GM23248 (cell line): ENCODE results near the gene APC2. TPM values are rescaled to one million over a fixed set of nuclear protein-coding genes. Genes with fewer than 3 reads are reported as not detected.

Experiments
- DNase-seq: peaks from one replicate; pipeline ENCODE4 v3.0.0-alpha.2; 2015
- H2AFZ ChIP-seq: fragments of 200-600 bp; sonication (generic); 2 replicates; pipeline ENCODE4 v1.6.1; 2016; ENCODE audit warnings: antibody characterized with exemption
- H3F3A ChIP-seq: fragments of 200-600 bp; sonication (generic); 2 replicates; pipeline ENCODE4 v1.6.1; 2016; ENCODE audit warnings: mild to moderate bottlenecking, antibody characterized with exemption, mixed run types; ENCODE audit not compliant: insufficient read depth
- H3K27ac ChIP-seq: fragments of 200-600 bp; sonication (generic); 2 replicates; pipeline ENCODE4 v1.5.1; 2016; ENCODE audit warnings: mild to moderate bottlenecking
- H3K27me3 ChIP-seq: fragments of 200-600 bp; sonication (generic); replicated peaks from 2 replicates; pipeline ENCODE4 v1.6.1; 2016; ENCODE audit warnings: mild to moderate bottlenecking; ENCODE audit not compliant: insufficient read depth
- H3K36me3 ChIP-seq: fragments of 200-600 bp; sonication (generic); 2 replicates; pipeline ENCODE4 v1.6.1; 2016; ENCODE audit warnings: low read depth, mild to moderate bottlenecking
- H3K4me1 ChIP-seq: fragments of 200-600 bp; sonication (generic); 2 replicates; pipeline ENCODE4 v1.6.1; 2016; ENCODE audit warnings: mild to moderate bottlenecking; ENCODE audit not compliant: insufficient read depth
- H3K4me2 ChIP-seq: fragments of 200-600 bp; sonication (generic); one replicate; pipeline ENCODE4 v1.6.1; 2016; ENCODE audit warnings: mild to moderate bottlenecking; ENCODE audit not compliant: unreplicated experiment
- H3K4me3 ChIP-seq: fragments of 200-600 bp; sonication (generic); 2 replicates; pipeline ENCODE4 v1.5.1; 2016; ENCODE audit warnings: mild to moderate bottlenecking
- H3K79me2 ChIP-seq: fragments of 200-600 bp; sonication (generic); 2 replicates; pipeline ENCODE4 v1.6.1; 2016; ENCODE audit warnings: mild to moderate bottlenecking; ENCODE audit not compliant: insufficient read depth
- H3K9ac ChIP-seq: fragments of 200-600 bp; sonication (generic); 2 replicates; pipeline ENCODE4 v1.6.1; 2016; ENCODE audit warnings: mild to moderate bottlenecking
- H3K9me2 ChIP-seq: fragments of 200-600 bp; sonication (generic); 2 replicates; pipeline ENCODE4 v1.6.1; 2016; ENCODE audit warnings: mixed run types, mild to moderate bottlenecking, moderate library complexity; ENCODE audit not compliant: insufficient read depth
- H3K9me3 ChIP-seq: fragments of 200-600 bp; sonication (generic); one replicate; pipeline ENCODE4 v1.6.1; 2017; ENCODE audit warnings: low read depth
- H4K20me1 ChIP-seq: fragments of 200-600 bp; sonication (generic); 2 replicates; pipeline ENCODE4 v1.6.0; 2016; ENCODE audit not compliant: insufficient read depth
- EZH2 ChIP-seq: fragments of 200-600 bp; sonication (generic); IDR thresholded peaks from 2 replicates; pipeline ENCODE4 v1.6.1; 2018; ENCODE audit warnings: antibody characterized with exemption, mild to moderate bottlenecking; ENCODE audit not compliant: insufficient read depth, poor library complexity, severe bottlenecking
- EZH2phosphoT487 ChIP-seq: fragments of 200-600 bp; sonication (generic); IDR thresholded peaks from 2 replicates; pipeline ENCODE4 v1.6.1; 2018; ENCODE audit warnings: antibody characterized with exemption, moderate library complexity, mild to moderate bottlenecking, low read depth; ENCODE audit not compliant: insufficient read depth
- WGBS, 2 experiments: methylation state at CpG; one replicate each; pipeline ENCODE4 v1.1.6; 2015 to 2017; ENCODE audit warnings: low lambda C conversion rate in 2 of 2, low coverage in 1 of 2; ENCODE audit errors: missing lambda C conversion rate in 2 of 2; 5-methylcytosine and 5-hydroxymethylcytosine counted together
- in situ Hi-C: fragments of 300-500 bp; cut with MboI; formaldehyde crosslinking; loops from 2 replicates; pipeline ENCODE4 v1.15.0; 2020
- polyA plus RNA-seq: library from polyadenylated mRNA; unstranded; fragments of >200 nt; fragmentation: Nextera tagmentation; extraction: Ambion mirVana; gene quantifications from 2 replicates; pipeline ENCODE4 v1.2.1, GENCODE V29; 2016
- total RNA-seq: library from RNA; depleted of rRNA; stranded (reverse); fragments of >200 nt; shearing (Covaris generic); gene quantifications from 2 replicates; pipeline ENCODE4 v1.2.3, GENCODE V29; 2014

APC2 gene
- total and polyA plus RNA-seq, 2 experiments from 2014 or later, result 0.10 to 0.11 TPM

DNA sequence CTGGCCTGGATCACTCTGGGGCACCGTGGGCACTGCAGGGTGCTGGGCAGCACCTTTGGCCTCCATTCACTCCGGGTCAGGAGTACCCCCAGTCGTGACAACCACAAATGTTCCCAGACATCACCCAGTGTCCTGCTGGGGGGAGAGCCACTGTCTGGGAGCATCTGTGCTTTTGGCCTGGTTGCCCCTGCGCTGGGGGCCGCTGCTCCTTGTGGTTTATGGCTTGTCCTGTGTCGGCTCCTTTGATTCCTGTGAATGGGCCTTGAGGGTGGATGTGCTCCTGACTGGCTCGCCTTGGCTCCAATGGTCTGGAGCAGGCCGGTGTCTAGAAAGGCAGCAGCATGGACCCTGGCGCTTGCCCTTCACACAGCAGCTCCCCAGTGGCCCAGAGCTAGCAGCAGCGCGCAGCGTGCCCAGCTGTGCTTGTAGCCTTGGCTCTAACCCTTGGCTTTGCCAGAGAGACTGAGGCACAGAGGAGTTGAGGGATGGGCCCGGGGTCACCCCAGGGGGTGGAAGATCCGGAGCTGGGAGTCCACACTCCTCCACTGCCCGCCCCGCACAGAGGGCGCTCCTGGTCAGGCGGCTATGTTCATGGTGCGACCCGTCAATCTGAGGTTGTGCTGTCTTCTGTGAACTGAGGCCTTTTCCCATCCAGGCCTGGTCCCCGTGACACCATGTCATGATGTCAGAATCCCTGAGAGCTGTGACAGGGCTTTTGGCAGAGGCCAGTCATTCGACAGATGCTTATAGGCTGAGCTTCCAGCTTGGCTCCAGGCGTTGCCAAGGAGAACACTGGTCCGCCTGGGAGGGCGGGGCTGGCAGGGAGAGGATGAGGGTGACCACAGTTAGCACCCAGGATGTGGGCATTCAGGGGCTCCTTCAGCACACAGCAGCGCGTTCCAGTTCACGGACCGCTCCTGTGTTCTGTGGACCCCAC is 38.4 kb upstream of the APC2 start:
- Histone ChIP-seq H3K27ac (peak overlapping the region; percentile 61), H2AFZ (no peak overlapping the region), H3K27me3 (no peaks in the 10 kb centered on the region), H3K4me1 (peaks cover 33% of the 10 kb centered on the region), H4K20me1 (no peaks in the 10 kb centered on the region), H3K9me3 (no peaks in the 10 kb centered on the region), H3K36me3 (no peaks in the 10 kb centered on the region), H3K9me2 (no peaks in the 10 kb centered on the region), H3F3A (peaks cover 8% of the 10 kb centered on the region; the same call in 1 of the 2 replicates), H3K9ac (peak overlapping the region; percentile 97), H3K4me2 (peak overlapping the region; percentile 7), H3K79me2 (peaks cover 86% of the 10 kb centered on the region), H3K4me3 (no peak overlapping the region)
- TF ChIP-seq EZH2phosphoT487, result no peak
- TF ChIP-seq EZH2, result no peak
- WGBS, 2 experiments, result 52 to 60% methylated on average over 29 of the region's 29 CpGs
- in situ Hi-C loops, result no loop called here
- DNase-seq, result peak; percentile 88

DNA sequence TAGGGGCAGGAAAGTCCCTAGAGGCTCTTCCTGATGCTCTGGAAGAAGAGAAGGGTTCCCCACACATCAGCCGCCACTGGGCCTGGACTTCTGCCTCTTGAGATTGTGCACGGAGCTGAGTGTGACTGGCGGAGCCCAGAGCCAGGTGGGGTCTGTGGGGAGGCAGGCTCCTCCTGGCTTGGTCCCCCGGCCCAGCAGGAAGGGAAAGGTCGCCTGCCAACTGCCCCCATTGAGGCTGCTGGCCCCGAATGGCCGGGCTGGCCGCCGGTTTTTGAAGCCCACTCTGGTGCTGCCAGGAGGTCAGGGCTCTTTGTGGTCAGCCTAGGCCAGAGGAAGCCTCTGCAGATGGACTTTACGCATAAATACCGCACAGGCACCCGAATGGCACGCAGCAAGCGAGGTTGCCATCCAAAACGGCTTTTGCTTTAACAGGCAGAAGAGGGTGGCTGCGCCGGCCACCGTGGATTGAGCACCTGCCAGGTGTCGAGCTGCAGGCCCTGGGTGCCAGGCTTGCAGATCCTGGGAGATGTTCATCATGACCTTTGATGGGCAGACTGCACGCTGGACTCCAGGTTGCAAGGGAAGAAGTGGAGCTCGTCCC is 37.5 kb upstream of the APC2 start:
- no peaks in the 10 kb centered on the region for H3K9me3 ChIP-seq
- TF ChIP-seq EZH2phosphoT487, result no peak
- TF ChIP-seq EZH2, result no peak
- no peak for DNase-seq
- in situ Hi-C loops, result no loop called here
- peaks cover 14% of the 10 kb centered on the region; the same call in 1 of the 2 replicates for H3F3A ChIP-seq
- H4K20me1 ChIP-seq, result peaks cover 2% of the 10 kb centered on the region; the same call in 1 of the 2 replicates
- H3K4me2 ChIP-seq, result no peak overlapping the region
- H3K27me3 ChIP-seq, result no peaks in the 10 kb centered on the region
- no peaks in the 10 kb centered on the region for H3K36me3 ChIP-seq
- peaks cover 95% of the 10 kb centered on the region for H3K79me2 ChIP-seq
- H3K4me3 ChIP-seq, result no peak overlapping the region
- H3K9ac ChIP-seq, result no peak overlapping the region
- peaks cover 37% of the 10 kb centered on the region for H3K4me1 ChIP-seq
- H2AFZ ChIP-seq, result no peak overlapping the region
- H3K9me2 ChIP-seq, result no peaks in the 10 kb centered on the region
- WGBS, 2 experiments, result 77 to 80% methylated on average over 21 of the region's 21 CpGs
- peak overlapping the region; percentile 61; the same call in 1 of the 2 replicates for H3K27ac ChIP-seq

DNA sequence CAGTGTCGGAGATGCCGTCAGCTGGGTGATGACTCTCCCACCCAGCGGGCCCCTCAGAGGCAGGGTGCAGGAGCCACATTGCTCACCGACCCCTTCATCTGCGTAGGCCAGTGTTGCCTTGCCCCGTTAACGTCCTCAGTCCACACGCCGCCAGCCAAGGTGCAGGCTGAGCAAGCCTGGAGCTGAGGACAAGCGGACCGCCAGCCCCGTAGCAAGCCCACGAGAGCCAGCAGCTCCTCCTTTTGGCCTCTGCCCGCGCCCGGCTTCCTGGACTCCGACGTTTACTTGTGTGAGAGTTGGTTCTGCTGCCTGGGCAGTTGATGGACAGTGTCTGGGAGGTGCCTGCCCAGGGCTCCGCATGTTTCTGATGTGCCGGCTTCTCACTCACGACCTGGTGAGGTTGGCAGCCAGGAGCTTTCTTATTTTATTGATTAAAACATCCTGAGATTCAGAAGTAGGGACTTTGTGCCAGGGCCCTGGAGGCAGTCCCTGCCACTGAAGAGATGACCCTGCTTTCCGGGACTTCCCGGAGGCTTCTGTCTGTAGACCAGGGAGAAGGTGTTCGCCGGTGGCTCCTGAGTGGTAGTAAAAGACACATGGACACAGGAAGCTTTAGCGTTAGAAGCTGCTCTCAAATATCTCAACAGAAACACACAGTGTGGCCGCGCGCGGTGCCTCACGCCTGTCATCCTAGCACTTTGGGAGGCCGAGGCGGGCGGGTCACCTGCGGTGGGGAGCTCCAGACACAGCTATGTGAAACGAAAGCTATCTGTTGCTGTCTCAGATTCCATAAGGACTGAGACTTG is 36.7 kb upstream of the APC2 start:
- Histone ChIP-seq H3K4me2 (no peak overlapping the region), H3K27ac (no peak overlapping the region), H3K9me2 (no peaks in the 10 kb centered on the region), H3F3A (peaks cover 14% of the 10 kb centered on the region; the same call in 1 of the 2 replicates), H3K79me2 (peaks cover 99% of the 10 kb centered on the region), H3K4me3 (no peak overlapping the region), H3K4me1 (peaks cover 37% of the 10 kb centered on the region), H3K27me3 (no peaks in the 10 kb centered on the region), H3K36me3 (no peaks in the 10 kb centered on the region), H3K9ac (no peak overlapping the region), H3K9me3 (no peaks in the 10 kb centered on the region), H2AFZ (no peak overlapping the region), H4K20me1 (peaks cover 4% of the 10 kb centered on the region; the same call in 1 of the 2 replicates)
- no peak for DNase-seq
- TF ChIP-seq EZH2 (no peak), EZH2phosphoT487 (no peak)
- 77 to 79% methylated on average over 36 of the region's 36 CpGs for WGBS, 2 experiments
- in situ Hi-C loops, result no loop called here
